SK-N-SH (cell line): ENCODE results near the gene ORC4. TPM values are rescaled to one million over a fixed set of nuclear protein-coding genes. Genes with fewer than 3 reads are reported as not detected.

Experiments used
- CTCF ChIA-PET: fragments of 300-600, 350-600 bp; formaldehyde crosslinking; extraction: SDS; loops from one replicate; lab custom pipeline; 2021; lab: Yijun Ruan, JAX
- POLR2A ChIA-PET: fragments of 350-600 bp; sonication (Branson Sonifier 250); formaldehyde crosslinking; extraction: SDS; loops from one replicate; lab custom pipeline; 2020; ENCODE audit warnings: antibody characterized with exemption, inconsistent platforms; lab: Yijun Ruan, JAX
- DNase-seq: peaks from one replicate; pipeline ENCODE4 v3.0.0; 2012
- H2AFZ ChIP-seq: fragments of 200-600 bp; sonication (generic); 2 replicates; pipeline ENCODE4 v1.8.1; 2016; ENCODE audit warnings: antibody characterized with exemption, mild to moderate bottlenecking, low read depth
- H3F3A ChIP-seq: fragments of 200-600 bp; sonication (generic); replicated peaks from 2 replicates; pipeline ENCODE3; 2016; ENCODE audit warnings: antibody characterized with exemption, mild to moderate bottlenecking; ENCODE audit not compliant: insufficient read depth
- H3K27ac ChIP-seq, 2 experiments: fragments of 200-500 bp in 1 of 2; fragments of 200-600 bp in 1 of 2; sonication (Bioruptor generic) in 1 of 2; sonication (generic), shearing (Covaris generic) in 1 of 2; 2 replicates each; pipeline versions ENCODE4 v1.5.1 to v1.6.1; 2014 to 2016; ENCODE audit warnings: low read depth in 2 of 2, inconsistent platforms in 1 of 2, low read length in 1 of 2, mild to moderate bottlenecking in 1 of 2, mixed read lengths in 1 of 2
- H3K27me3 ChIP-seq: fragments of 200-600 bp; sonication (generic), shearing (Covaris generic); 2 replicates; pipeline ENCODE4 v1.6.1; 2016; ENCODE audit warnings: mixed run types; ENCODE audit not compliant: insufficient read depth
- H3K36me3 ChIP-seq, 2 experiments: fragments of 200-500 bp in 1 of 2; fragments of 200-600 bp in 1 of 2; sonication (Bioruptor generic) in 1 of 2; sonication (generic) in 1 of 2; replicated peaks in 1 of 2; 2 replicates each; pipeline versions ENCODE3 to v1.5.1; 2014 to 2016; ENCODE audit warnings: low read length in 1 of 2, mild to moderate bottlenecking in 1 of 2; ENCODE audit not compliant: insufficient read depth in 2 of 2, control insufficient read depth in 1 of 2
- H3K4me1 ChIP-seq, 2 experiments: fragments of 200-500 bp in 1 of 2; fragments of 200-600 bp in 1 of 2; sonication (Bioruptor generic) in 1 of 2; sonication (generic), shearing (Covaris generic) in 1 of 2; 2 replicates each; pipeline versions ENCODE4 v1.5.1 to v1.6.1; 2014 to 2016; ENCODE audit warnings: low read depth in 1 of 2, low read length in 1 of 2, mixed run types in 1 of 2; ENCODE audit not compliant: insufficient read depth in 2 of 2, control insufficient read depth in 1 of 2
- H3K4me2 ChIP-seq: fragments of 200-600 bp; sonication (generic), shearing (Covaris generic); 2 replicates; pipeline ENCODE4 v1.6.1; 2017; ENCODE audit warnings: mixed run types
- H3K4me3 ChIP-seq, 2 experiments: fragments of 200-500 bp in 1 of 2; fragments of 200-600 bp in 1 of 2; sonication (Bioruptor generic) in 1 of 2; sonication (generic), shearing (Covaris generic) in 1 of 2; 2 replicates each; pipeline versions ENCODE4 v1.5.1 to v1.8.1; 2014 to 2016; ENCODE audit warnings: low read depth in 2 of 2, inconsistent platforms in 1 of 2, low read length in 1 of 2, mild to moderate bottlenecking in 1 of 2, mixed read lengths in 1 of 2, moderate library complexity in 1 of 2
- H3K79me2 ChIP-seq: fragments of 200-600 bp; sonication (generic); 2 replicates; pipeline ENCODE4 v1.8.1; 2017; ENCODE audit warnings: mild to moderate bottlenecking; ENCODE audit not compliant: insufficient read depth
- H3K9ac ChIP-seq: fragments of 200-600 bp; sonication (generic); 2 replicates; pipeline ENCODE4 v1.6.1; 2017; ENCODE audit warnings: mixed run types
- H3K9me2 ChIP-seq: fragments of 200-600 bp; sonication (generic); 2 replicates; pipeline ENCODE4 v1.6.1; 2017; ENCODE audit warnings: mixed run types
- H3K9me3 ChIP-seq: fragments of 200-600 bp; sonication (generic); 2 replicates; pipeline ENCODE4 v1.6.1; 2017; ENCODE audit warnings: mixed run types, mild to moderate bottlenecking, moderate library complexity
- H4K20me1 ChIP-seq: fragments of 200-600 bp; sonication (generic); 2 replicates; pipeline ENCODE4 v1.6.1; 2017; ENCODE audit warnings: mild to moderate bottlenecking, mixed run types; ENCODE audit not compliant: insufficient read depth
- CHD2 ChIP-seq: fragments of 150-350 bp; IDR thresholded peaks from 2 replicates; pipeline ENCODE4 v1.6.1; 2018; ENCODE audit warnings: low read length; ENCODE audit not compliant: partially characterized antibody
- ELF1 ChIP-seq: IDR thresholded peaks from 2 replicates; pipeline ENCODE4 v1.4.0; 2012
- FOXM1 ChIP-seq: IDR thresholded peaks from 2 replicates; pipeline ENCODE4 v1.4.0; 2012; ENCODE audit warnings: low read depth, mild to moderate bottlenecking
- GATA2 ChIP-seq: sonication (generic); formaldehyde crosslinking; IDR thresholded peaks from 2 replicates; pipeline ENCODE4 v1.5.0; 2020; ENCODE audit warnings: mild to moderate bottlenecking, missing genetic modification reagents
- NFIC ChIP-seq: IDR thresholded peaks from 2 replicates; pipeline ENCODE4 v1.4.0; 2012; ENCODE audit warnings: borderline replicate concordance
- NRF1 ChIP-seq: IDR thresholded peaks from 2 replicates; pipeline ENCODE4 v1.6.1; 2012; ENCODE audit warnings: low read depth, mild to moderate bottlenecking, low read length
- RAD21 ChIP-seq: IDR thresholded peaks from 2 replicates; pipeline ENCODE4 v1.6.1; 2012; ENCODE audit warnings: mild to moderate bottlenecking, low read length
- RCOR1 ChIP-seq: fragments of 150-350 bp; IDR thresholded peaks from 2 replicates; pipeline ENCODE4 v1.6.1; 2017; ENCODE audit warnings: antibody characterized with exemption, low read length
- RXRA ChIP-seq: IDR thresholded peaks from 2 replicates; pipeline ENCODE4 v1.4.0; 2012; ENCODE audit warnings: low read depth, mild to moderate bottlenecking, borderline replicate concordance
- TCF12 ChIP-seq: IDR thresholded peaks from 2 replicates; pipeline ENCODE4 v1.4.0; 2012
- TEAD4 ChIP-seq: IDR thresholded peaks from 2 replicates; pipeline ENCODE4 v1.4.0; 2012; ENCODE audit warnings: mild to moderate bottlenecking, borderline replicate concordance; ENCODE audit not compliant: insufficient read depth
- YY1 ChIP-seq: IDR thresholded peaks from 2 replicates; pipeline ENCODE4 v1.4.0; 2012; ENCODE audit warnings: low read depth, mild to moderate bottlenecking
- polyA plus RNA-seq, 3 experiments: library from polyadenylated mRNA; depleted of rRNA; stranded (reverse); fragments of >200 nt; gene quantifications; 2 replicates each; pipeline ENCODE4 v1.2.3, GENCODE V29; 2012
- TF ChIP-seq, protein P1 (sequence below): IDR thresholded peaks from 2 replicates; pipeline ENCODE4; 2012
- TF ChIP-seq, protein P2 (sequence below): IDR thresholded peaks from 2 replicates; pipeline ENCODE4 v1.4.0; 2012; ENCODE audit warnings: low read depth, borderline replicate concordance
- TF ChIP-seq, protein P3 (sequence below): fragments of 150-350 bp; IDR thresholded peaks from 2 replicates; pipeline ENCODE4 v1.6.1; 2016; ENCODE audit warnings: mild to moderate bottlenecking, low read depth, low read length
- TF ChIP-seq, protein P4 (sequence below): IDR thresholded peaks from 2 replicates; pipeline ENCODE4 v1.4.0; 2012; ENCODE audit warnings: low read depth
- TF ChIP-seq, protein P5 (sequence below): IDR thresholded peaks from 2 replicates; pipeline ENCODE4 v1.6.1; 2012; ENCODE audit warnings: mild to moderate bottlenecking, low read depth, low read length, moderate library complexity
- TF ChIP-seq, protein P6 (sequence below): IDR thresholded peaks from 2 replicates; pipeline ENCODE4 v1.4.0; 2012; ENCODE audit warnings: low read depth, borderline replicate concordance
- TF ChIP-seq, protein P7 (sequence below): fragments of 200-600 bp; sonication (generic); IDR thresholded peaks from 2 replicates; pipeline ENCODE4 v1.6.1; 2017; ENCODE audit warnings: antibody characterized with exemption, mild to moderate bottlenecking, moderate library complexity

The ORC4 gene
- polyA plus RNA-seq, 1 of the 3 experiments (the other 2 are of a cell fraction), result 15.2 TPM

DNA sequence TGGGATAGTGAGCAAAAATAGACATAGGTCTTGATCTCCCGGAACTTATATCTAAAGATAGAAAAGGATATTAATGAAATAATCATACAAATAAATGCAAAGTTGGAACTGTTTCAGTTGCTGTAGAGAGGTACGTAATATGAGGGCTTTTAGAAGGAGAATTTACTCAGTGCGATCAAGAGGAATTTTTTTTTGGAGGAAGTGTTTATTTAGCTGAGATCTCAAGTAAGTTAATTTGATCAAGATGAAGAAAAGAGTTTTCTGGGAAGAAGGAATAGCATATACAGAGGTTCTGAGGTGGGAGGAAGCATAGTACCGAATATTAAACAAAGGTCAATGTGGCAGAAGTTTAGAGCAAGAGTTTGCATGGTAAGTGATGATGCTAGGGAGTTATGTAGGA lies 11.7 kb upstream of the ORC4 start (continued):
- TF ChIP-seq NRF1 (no peak), RCOR1 (no peak), GATA2 (CRISPR knock-in tag) (no peak), NFIC (no peak), ELF1 (no peak)
- TF ChIP-seq, protein P1, sequence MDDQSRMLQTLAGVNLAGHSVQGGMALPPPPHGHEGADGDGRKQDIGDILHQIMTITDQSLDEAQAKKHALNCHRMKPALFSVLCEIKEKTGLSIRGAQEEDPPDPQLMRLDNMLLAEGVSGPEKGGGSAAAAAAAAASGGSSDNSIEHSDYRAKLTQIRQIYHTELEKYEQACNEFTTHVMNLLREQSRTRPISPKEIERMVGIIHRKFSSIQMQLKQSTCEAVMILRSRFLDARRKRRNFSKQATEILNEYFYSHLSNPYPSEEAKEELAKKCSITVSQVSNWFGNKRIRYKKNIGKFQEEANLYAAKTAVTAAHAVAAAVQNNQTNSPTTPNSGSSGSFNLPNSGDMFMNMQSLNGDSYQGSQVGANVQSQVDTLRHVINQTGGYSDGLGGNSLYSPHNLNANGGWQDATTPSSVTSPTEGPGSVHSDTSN, result no peak
- TF ChIP-seq, protein P2, sequence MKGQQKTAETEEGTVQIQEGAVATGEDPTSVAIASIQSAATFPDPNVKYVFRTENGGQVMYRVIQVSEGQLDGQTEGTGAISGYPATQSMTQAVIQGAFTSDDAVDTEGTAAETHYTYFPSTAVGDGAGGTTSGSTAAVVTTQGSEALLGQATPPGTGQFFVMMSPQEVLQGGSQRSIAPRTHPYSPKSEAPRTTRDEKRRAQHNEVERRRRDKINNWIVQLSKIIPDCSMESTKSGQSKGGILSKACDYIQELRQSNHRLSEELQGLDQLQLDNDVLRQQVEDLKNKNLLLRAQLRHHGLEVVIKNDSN, result no peak

DNA sequence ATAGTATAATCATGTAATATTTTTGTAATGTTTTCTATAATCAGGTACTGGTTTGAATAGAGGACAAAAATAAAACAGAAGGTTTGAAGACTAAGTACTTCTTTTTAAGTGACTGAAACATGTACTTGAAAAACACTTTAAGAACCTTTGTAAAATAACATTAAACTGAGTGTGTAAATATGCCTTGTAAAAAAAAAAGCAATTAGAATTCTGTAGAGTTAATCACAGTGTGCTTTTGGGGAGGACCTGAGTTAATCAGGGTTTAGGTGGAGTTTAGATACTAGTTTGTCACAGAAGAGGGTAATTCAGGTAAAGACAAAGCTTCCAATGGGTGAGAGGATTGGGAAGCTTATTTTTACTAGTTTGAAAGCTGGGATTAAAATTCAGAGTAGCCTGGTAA lies 10.6 kb upstream of the ORC4 start:
- H3K79me2 ChIP-seq, result peaks cover 55% of the 10 kb centered on the region
- H3K9ac ChIP-seq, result no peak overlapping the region
- TF ChIP-seq, protein P3, sequence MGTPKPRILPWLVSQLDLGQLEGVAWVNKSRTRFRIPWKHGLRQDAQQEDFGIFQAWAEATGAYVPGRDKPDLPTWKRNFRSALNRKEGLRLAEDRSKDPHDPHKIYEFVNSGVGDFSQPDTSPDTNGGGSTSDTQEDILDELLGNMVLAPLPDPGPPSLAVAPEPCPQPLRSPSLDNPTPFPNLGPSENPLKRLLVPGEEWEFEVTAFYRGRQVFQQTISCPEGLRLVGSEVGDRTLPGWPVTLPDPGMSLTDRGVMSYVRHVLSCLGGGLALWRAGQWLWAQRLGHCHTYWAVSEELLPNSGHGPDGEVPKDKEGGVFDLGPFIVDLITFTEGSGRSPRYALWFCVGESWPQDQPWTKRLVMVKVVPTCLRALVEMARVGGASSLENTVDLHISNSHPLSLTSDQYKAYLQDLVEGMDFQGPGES, result no peak
- TF ChIP-seq, protein P4, sequence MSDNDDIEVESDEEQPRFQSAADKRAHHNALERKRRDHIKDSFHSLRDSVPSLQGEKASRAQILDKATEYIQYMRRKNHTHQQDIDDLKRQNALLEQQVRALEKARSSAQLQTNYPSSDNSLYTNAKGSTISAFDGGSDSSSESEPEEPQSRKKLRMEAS, result no peak
- TF ChIP-seq RXRA, result no peak
- no peak for TF ChIP-seq NFIC
- TF ChIP-seq FOXM1, result no peak
- no peak for TF ChIP-seq CHD2
- TF ChIP-seq TCF12, result no peak
- TF ChIP-seq, protein P5, sequence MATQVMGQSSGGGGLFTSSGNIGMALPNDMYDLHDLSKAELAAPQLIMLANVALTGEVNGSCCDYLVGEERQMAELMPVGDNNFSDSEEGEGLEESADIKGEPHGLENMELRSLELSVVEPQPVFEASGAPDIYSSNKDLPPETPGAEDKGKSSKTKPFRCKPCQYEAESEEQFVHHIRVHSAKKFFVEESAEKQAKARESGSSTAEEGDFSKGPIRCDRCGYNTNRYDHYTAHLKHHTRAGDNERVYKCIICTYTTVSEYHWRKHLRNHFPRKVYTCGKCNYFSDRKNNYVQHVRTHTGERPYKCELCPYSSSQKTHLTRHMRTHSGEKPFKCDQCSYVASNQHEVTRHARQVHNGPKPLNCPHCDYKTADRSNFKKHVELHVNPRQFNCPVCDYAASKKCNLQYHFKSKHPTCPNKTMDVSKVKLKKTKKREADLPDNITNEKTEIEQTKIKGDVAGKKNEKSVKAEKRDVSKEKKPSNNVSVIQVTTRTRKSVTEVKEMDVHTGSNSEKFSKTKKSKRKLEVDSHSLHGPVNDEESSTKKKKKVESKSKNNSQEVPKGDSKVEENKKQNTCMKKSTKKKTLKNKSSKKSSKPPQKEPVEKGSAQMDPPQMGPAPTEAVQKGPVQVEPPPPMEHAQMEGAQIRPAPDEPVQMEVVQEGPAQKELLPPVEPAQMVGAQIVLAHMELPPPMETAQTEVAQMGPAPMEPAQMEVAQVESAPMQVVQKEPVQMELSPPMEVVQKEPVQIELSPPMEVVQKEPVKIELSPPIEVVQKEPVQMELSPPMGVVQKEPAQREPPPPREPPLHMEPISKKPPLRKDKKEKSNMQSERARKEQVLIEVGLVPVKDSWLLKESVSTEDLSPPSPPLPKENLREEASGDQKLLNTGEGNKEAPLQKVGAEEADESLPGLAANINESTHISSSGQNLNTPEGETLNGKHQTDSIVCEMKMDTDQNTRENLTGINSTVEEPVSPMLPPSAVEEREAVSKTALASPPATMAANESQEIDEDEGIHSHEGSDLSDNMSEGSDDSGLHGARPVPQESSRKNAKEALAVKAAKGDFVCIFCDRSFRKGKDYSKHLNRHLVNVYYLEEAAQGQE, result no peak
- TF ChIP-seq GATA2 (CRISPR knock-in tag), result no peak
- TF ChIP-seq, protein P6, sequence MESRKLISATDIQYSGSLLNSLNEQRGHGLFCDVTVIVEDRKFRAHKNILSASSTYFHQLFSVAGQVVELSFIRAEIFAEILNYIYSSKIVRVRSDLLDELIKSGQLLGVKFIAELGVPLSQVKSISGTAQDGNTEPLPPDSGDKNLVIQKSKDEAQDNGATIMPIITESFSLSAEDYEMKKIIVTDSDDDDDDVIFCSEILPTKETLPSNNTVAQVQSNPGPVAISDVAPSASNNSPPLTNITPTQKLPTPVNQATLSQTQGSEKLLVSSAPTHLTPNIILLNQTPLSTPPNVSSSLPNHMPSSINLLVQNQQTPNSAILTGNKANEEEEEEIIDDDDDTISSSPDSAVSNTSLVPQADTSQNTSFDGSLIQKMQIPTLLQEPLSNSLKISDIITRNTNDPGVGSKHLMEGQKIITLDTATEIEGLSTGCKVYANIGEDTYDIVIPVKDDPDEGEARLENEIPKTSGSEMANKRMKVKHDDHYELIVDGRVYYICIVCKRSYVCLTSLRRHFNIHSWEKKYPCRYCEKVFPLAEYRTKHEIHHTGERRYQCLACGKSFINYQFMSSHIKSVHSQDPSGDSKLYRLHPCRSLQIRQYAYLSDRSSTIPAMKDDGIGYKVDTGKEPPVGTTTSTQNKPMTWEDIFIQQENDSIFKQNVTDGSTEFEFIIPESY, result no peak
- TF ChIP-seq NRF1, result no peak
- TF ChIP-seq, protein P7, sequence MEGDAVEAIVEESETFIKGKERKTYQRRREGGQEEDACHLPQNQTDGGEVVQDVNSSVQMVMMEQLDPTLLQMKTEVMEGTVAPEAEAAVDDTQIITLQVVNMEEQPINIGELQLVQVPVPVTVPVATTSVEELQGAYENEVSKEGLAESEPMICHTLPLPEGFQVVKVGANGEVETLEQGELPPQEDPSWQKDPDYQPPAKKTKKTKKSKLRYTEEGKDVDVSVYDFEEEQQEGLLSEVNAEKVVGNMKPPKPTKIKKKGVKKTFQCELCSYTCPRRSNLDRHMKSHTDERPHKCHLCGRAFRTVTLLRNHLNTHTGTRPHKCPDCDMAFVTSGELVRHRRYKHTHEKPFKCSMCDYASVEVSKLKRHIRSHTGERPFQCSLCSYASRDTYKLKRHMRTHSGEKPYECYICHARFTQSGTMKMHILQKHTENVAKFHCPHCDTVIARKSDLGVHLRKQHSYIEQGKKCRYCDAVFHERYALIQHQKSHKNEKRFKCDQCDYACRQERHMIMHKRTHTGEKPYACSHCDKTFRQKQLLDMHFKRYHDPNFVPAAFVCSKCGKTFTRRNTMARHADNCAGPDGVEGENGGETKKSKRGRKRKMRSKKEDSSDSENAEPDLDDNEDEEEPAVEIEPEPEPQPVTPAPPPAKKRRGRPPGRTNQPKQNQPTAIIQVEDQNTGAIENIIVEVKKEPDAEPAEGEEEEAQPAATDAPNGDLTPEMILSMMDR, result no peak
- no peak for TF ChIP-seq RAD21
- TF ChIP-seq, protein P2, result no peak
- no peak for TF ChIP-seq YY1
- no peak for TF ChIP-seq TEAD4
- no peak for TF ChIP-seq RCOR1
- H3K9me2 ChIP-seq, result no peaks in the 10 kb centered on the region
- no peaks in the 10 kb centered on the region; a peak in 2 of 4 replicates for H3K4me1 ChIP-seq
- no peak overlapping the region for H3K4me3 ChIP-seq
- no peak overlapping the region for H3K27ac ChIP-seq
- no peak for DNase-seq
- ChIA-PET CTCF (no interaction called here), POLR2A (interaction anchor here (1.1 kb wide), 1 partner anchor 10 kb away, joined by 3 read pairs; the partner anchor contains the start of genes MBD5 and ORC4)
- H4K20me1 ChIP-seq, result no peaks in the 10 kb centered on the region; the same call in 1 of the 2 replicates
- H3K9me3 ChIP-seq, result no peaks in the 10 kb centered on the region
- no peak overlapping the region for H2AFZ ChIP-seq
- no peak overlapping the region for H3K4me2 ChIP-seq
- no peaks in the 10 kb centered on the region for H3F3A ChIP-seq
- H3K27me3 ChIP-seq, result no peaks in the 10 kb centered on the region
- H3K36me3 ChIP-seq, result no peaks in the 10 kb centered on the region
